Measurements from ENCODE around the gene WWC1. TPM values are rescaled to one million over a fixed set of nuclear protein-coding genes. Genes with fewer than 3 reads are reported as not detected.

WWC1 gene
- total RNA-seq, 2 donors from 2014 or later: 40.0 to 49.4 TPM

GRCh38 chr5:168263121-168263520, 28.3 kb upstream of the WWC1 start:
- no peaks in the 10 kb centered on the region for H3K27me3 ChIP-seq
- no peak overlapping the region for H3K27ac ChIP-seq
- intact Hi-C loops (cut with DNase I): no loop called here
- WGBS, 2 donors: 61 to 74% methylated on average over 13 of the region's 13 CpGs
- no peak overlapping the region for H3K4me3 ChIP-seq
- no peak for ATAC-seq
- DNase-seq: no peak
- TF ChIP-seq, protein P1, sequence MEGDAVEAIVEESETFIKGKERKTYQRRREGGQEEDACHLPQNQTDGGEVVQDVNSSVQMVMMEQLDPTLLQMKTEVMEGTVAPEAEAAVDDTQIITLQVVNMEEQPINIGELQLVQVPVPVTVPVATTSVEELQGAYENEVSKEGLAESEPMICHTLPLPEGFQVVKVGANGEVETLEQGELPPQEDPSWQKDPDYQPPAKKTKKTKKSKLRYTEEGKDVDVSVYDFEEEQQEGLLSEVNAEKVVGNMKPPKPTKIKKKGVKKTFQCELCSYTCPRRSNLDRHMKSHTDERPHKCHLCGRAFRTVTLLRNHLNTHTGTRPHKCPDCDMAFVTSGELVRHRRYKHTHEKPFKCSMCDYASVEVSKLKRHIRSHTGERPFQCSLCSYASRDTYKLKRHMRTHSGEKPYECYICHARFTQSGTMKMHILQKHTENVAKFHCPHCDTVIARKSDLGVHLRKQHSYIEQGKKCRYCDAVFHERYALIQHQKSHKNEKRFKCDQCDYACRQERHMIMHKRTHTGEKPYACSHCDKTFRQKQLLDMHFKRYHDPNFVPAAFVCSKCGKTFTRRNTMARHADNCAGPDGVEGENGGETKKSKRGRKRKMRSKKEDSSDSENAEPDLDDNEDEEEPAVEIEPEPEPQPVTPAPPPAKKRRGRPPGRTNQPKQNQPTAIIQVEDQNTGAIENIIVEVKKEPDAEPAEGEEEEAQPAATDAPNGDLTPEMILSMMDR (IDR thresholded peaks at IDR 0.05): no peak
- no peak for TF ChIP-seq POLR2A (IDR thresholded peaks at IDR 0.05)
- H3K9me3 ChIP-seq: no peaks in the 10 kb centered on the region
- H3K36me3 ChIP-seq (replicated peaks in 1 of 2; ENCODE audit: insufficient read depth in 1 of 2, low read depth in 2 of 2): no peaks in the 10 kb centered on the region
- H3K4me1 ChIP-seq: no peaks in the 10 kb centered on the region

DNA sequence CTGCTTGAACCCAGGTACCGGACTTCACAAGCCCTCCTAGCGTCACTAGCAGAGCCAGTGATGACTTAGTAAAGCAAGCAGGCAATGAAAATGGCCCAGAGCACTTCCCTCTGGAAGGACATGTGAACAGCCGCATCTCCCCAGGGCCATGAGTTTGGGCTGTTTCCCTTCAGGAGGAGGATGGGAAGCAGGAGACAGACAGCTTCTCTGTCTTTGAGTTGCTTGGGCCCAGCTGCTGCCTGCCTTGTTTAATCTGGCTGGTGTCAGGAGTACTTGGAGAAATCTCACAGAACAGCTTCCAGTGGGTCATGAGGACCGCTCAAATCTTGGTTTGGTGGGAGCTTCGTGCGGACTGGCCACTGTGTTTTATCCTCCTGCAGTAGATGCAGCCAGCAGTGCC, 25.4 kb upstream of the WWC1 start:
- ATAC-seq (no peak), DNase-seq (no peak)
- intact Hi-C loops (cut with DNase I): no loop called here
- peaks cover 19% of the 10 kb centered on the region for H3K4me1 ChIP-seq
- H3K27ac ChIP-seq: no peak overlapping the region
- no peaks in the 10 kb centered on the region for H3K27me3 ChIP-seq
- H3K4me3 ChIP-seq: no peak overlapping the region
- no peaks in the 10 kb centered on the region for H3K36me3 ChIP-seq (replicated peaks in 1 of 2; ENCODE audit: insufficient read depth in 1 of 2, low read depth in 2 of 2)
- H3K9me3 ChIP-seq: no peaks in the 10 kb centered on the region
- WGBS, 2 donors: 87 to 91% methylated on average over 3 to 6 of the region's 6 CpGs
- no peak for TF ChIP-seq POLR2A (IDR thresholded peaks at IDR 0.05)
- TF ChIP-seq, protein P1 (IDR thresholded peaks at IDR 0.05): no peak

DNA sequence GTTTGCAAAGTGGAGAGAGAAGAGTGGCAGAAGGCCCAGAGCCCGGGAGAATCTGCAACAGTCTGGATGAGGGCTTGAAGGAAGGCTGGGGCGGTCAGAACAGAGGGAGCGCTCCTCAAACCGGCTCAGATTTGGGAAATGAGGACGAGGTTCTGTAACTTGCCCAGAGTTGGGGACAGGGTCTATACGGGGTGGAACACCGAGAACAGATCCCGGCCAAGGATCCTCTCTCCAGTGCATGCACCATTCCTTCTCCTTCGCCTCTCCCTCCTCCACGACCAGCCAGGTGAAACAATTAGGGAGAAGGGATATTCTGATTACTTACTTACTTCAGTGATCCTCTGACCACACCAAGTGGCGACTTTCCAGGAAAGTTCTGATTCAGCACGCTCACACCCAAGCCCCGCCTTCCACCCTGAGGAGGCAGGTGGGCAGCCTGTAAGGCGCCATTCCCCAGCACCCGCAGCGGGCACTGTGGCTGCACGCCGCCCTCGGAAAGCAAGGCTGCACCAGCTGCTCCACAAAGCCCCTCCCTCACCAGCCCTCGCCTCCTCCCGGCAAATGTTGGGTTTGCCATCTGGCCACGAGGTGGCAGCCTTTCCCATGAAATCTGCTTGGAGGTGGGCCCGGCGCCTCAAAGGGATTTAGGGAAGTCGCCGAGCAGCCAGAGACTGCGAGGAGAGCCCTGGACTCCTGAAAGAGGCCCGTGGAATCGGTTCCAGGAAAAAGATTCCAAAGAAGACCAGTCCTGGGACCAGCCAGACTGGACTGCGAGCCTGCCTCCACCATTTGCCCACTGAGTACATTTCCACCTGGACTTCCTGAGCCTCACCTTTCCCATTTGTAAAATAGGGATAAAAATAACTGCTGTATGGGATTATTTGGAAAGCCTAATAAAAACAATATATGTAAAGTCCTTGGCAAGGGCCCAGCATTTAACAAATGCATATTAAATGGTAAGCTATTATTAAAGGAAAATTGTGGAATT, 22.2 kb upstream of the WWC1 start:
- intact Hi-C loops (cut with DNase I): no loop called here
- Histone ChIP-seq H3K4me3 (no peak overlapping the region), H3K4me1 (peaks cover 19% of the 10 kb centered on the region), H3K9me3 (no peaks in the 10 kb centered on the region), H3K27ac (peak overlapping the region in 3 of 4 donors; percentile 39 to 55 (median 50)), H3K27me3 (no peaks in the 10 kb centered on the region), H3K36me3 (replicated peaks in 1 of 2; ENCODE audit: insufficient read depth in 1 of 2, low read depth in 2 of 2) (no peaks in the 10 kb centered on the region)
- ATAC-seq (peak; percentile 94), DNase-seq (peak; percentile 88 to 91 (median 89))
- 4 to 10% methylated on average over 14 to 30 of the region's 30 CpGs for WGBS, 2 donors
- TF ChIP-seq POLR2A (IDR thresholded peaks at IDR 0.05): no peak
- TF ChIP-seq, protein P1 (IDR thresholded peaks at IDR 0.05): peak; percentile 83 to 97 (median 96)

GRCh38 chr5:168269937-168270330, 21.5 kb upstream of the WWC1 start:
- Histone ChIP-seq H3K36me3 (replicated peaks in 1 of 2; ENCODE audit: insufficient read depth in 1 of 2, low read depth in 2 of 2) (no peaks in the 10 kb centered on the region), H3K4me3 (no peak overlapping the region), H3K27me3 (no peaks in the 10 kb centered on the region), H3K4me1 (peaks cover 19% of the 10 kb centered on the region), H3K9me3 (no peaks in the 10 kb centered on the region), H3K27ac (peak overlapping the region in 3 of 4 donors; percentile 15 to 55 (median 50))
- no peak for TF ChIP-seq POLR2A (IDR thresholded peaks at IDR 0.05)
- TF ChIP-seq, protein P1 (IDR thresholded peaks at IDR 0.05): no peak
- WGBS, 2 donors: 38 to 39% methylated on average over 3 of the region's 3 CpGs
- DNase-seq (no peak), ATAC-seq (no peak)
- intact Hi-C loops (cut with DNase I): loop anchor here (5.0 to 10.0 kb wide), 2 partner anchors 147 to 205 kb away; no protein-coding TSS in a partner anchor

Data from body of pancreas (tissue), 4 donors.